ENCODE measurements around the gene LRRC18. TPM values are rescaled to one million over a fixed set of nuclear protein-coding genes. Genes with fewer than 3 reads are reported as not detected.

The LRRC18 gene
- total RNA-seq, 1 experiment from 2014 or later: not detected

DNA sequence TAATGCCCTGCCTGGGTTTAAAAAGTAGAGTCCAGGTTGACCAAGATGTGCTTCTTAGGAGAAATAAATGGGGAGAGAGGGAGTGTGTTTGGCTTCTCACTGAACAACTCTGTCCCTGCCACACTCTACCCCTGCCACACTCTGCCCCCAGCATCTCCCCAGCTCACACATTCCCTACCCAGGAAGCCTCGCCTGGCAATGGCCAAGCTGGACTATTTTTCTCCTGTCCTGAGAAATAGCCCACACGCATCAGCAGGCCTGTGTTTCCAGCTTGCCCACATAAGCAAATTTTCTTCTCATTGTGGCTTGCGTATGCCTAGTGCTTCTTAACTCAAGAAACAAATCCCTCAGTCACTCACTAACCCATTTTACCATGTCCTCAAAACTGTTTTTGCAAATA lies 1.8 kb downstream of the LRRC18 start:
- Mint-ChIP-seq H3K36me3 (ENCODE audit: insufficient read depth, unreplicated experiment) (no peaks in the 10 kb centered on the region), H3K9me3 (ENCODE audit: low read depth, unreplicated experiment) (no peaks in the 10 kb centered on the region), H3K27ac (ENCODE audit: unreplicated experiment) (no peak overlapping the region), H3K27me3 (ENCODE audit: unreplicated experiment) (peaks cover 69% of the 10 kb centered on the region), H3K4me1 (ENCODE audit: low read depth, unreplicated experiment) (no peaks in the 10 kb centered on the region), H3K4me3 (ENCODE audit: low read depth, unreplicated experiment) (no peak overlapping the region)
- DNase-seq: no peak
- TF ChIP-seq, protein P1, sequence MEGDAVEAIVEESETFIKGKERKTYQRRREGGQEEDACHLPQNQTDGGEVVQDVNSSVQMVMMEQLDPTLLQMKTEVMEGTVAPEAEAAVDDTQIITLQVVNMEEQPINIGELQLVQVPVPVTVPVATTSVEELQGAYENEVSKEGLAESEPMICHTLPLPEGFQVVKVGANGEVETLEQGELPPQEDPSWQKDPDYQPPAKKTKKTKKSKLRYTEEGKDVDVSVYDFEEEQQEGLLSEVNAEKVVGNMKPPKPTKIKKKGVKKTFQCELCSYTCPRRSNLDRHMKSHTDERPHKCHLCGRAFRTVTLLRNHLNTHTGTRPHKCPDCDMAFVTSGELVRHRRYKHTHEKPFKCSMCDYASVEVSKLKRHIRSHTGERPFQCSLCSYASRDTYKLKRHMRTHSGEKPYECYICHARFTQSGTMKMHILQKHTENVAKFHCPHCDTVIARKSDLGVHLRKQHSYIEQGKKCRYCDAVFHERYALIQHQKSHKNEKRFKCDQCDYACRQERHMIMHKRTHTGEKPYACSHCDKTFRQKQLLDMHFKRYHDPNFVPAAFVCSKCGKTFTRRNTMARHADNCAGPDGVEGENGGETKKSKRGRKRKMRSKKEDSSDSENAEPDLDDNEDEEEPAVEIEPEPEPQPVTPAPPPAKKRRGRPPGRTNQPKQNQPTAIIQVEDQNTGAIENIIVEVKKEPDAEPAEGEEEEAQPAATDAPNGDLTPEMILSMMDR (IDR thresholded peaks at IDR 0.05; ENCODE audit: unreplicated experiment): no peak
- CTCF ChIA-PET: no interaction called here
- BruUV-seq (replicated peaks): no TSS peak
- intact Hi-C loops (cut with micrococcal nuclease; ENCODE audit: unreplicated experiment): no loop called here

DNA sequence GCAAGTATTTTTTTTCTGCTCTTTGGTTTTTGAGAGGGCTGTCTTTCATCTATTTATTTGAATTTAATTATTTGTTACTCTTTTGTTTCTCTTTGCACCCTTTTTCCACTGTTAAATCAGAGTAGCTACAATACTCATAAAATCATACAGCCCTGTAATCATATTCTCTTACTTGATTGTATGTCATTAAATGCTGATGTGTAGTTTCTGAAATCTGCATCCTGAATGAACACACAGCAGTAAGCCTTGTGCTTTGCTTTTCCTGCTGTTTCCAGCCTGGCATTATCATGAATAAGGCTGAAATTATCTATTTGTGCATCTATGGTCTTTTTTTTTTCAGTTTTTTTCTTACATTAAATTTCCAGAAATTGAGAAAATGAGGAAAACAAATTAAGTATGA lies 4.1 kb downstream of the LRRC18 start:
- H3K27me3 Mint-ChIP-seq (ENCODE audit: unreplicated experiment): peaks cover 77% of the 10 kb centered on the region
- no peak overlapping the region for H3K27ac Mint-ChIP-seq (ENCODE audit: unreplicated experiment)
- CTCF ChIA-PET: interaction anchor here (0.7 kb wide), 1 partner anchor 347 kb away, joined by 3 read pairs; no protein-coding TSS in a partner anchor
- no TSS peak for BruUV-seq (replicated peaks)
- no peak overlapping the region for H3K4me3 Mint-ChIP-seq (ENCODE audit: low read depth, unreplicated experiment)
- no peaks in the 10 kb centered on the region for H3K36me3 Mint-ChIP-seq (ENCODE audit: insufficient read depth, unreplicated experiment)
- no peaks in the 10 kb centered on the region for H3K9me3 Mint-ChIP-seq (ENCODE audit: low read depth, unreplicated experiment)
- no peak for DNase-seq
- H3K4me1 Mint-ChIP-seq (ENCODE audit: low read depth, unreplicated experiment): no peaks in the 10 kb centered on the region
- TF ChIP-seq, protein P1 (IDR thresholded peaks at IDR 0.05; ENCODE audit: unreplicated experiment): no peak
- intact Hi-C loops (cut with micrococcal nuclease; ENCODE audit: unreplicated experiment): no loop called here

DNA sequence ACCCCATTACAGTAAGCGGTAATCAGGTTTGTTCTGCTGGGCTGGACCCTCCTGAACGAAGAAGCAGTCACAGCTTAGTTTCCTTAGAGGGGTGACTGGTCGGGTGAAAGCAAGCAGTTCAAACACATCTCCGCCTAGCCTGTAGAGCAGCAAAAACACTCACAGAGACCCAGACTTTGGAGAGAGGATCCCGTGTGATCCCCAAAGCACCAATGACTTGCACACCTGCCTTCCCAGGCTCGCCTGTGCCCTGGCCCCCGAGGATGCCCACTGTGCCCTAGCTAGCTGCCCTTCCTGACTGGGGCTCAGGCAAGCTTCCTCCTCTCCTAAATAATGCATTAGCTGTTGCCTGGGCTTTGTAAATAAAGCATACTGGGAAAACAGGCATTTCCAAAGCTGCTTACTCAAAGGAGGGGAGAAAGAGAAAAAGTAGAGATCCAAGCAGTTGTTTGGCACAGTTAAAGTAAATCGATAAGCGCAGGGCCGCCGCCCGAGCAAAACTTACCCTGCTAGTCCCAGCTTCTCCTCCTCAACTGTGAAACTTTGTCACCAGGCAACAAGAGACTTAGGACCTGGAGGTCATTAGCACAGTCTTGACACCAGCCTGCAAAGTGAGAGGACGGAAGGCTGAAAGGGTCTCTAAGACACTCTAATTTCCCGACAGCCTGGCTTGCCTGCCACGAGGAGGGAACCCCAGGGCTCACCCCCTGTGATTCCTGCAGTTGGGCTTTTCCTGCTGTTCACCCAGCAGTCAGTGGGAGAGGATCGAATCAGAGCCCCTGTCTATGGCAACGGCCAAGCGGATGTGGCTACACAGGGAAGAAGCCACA lies 4.8 kb downstream of the LRRC18 start:
- Mint-ChIP-seq H3K27me3 (ENCODE audit: unreplicated experiment) (peaks cover 77% of the 10 kb centered on the region), H3K4me1 (ENCODE audit: low read depth, unreplicated experiment) (no peaks in the 10 kb centered on the region), H3K4me3 (ENCODE audit: low read depth, unreplicated experiment) (no peak overlapping the region), H3K36me3 (ENCODE audit: insufficient read depth, unreplicated experiment) (no peaks in the 10 kb centered on the region), H3K27ac (ENCODE audit: unreplicated experiment) (no peak overlapping the region), H3K9me3 (ENCODE audit: low read depth, unreplicated experiment) (no peaks in the 10 kb centered on the region)
- DNase-seq: no peak
- CTCF ChIA-PET: no interaction called here
- intact Hi-C loops (cut with micrococcal nuclease; ENCODE audit: unreplicated experiment): no loop called here
- TF ChIP-seq, protein P1 (IDR thresholded peaks at IDR 0.05; ENCODE audit: unreplicated experiment): no peak
- no TSS peak for BruUV-seq (replicated peaks)

DNA sequence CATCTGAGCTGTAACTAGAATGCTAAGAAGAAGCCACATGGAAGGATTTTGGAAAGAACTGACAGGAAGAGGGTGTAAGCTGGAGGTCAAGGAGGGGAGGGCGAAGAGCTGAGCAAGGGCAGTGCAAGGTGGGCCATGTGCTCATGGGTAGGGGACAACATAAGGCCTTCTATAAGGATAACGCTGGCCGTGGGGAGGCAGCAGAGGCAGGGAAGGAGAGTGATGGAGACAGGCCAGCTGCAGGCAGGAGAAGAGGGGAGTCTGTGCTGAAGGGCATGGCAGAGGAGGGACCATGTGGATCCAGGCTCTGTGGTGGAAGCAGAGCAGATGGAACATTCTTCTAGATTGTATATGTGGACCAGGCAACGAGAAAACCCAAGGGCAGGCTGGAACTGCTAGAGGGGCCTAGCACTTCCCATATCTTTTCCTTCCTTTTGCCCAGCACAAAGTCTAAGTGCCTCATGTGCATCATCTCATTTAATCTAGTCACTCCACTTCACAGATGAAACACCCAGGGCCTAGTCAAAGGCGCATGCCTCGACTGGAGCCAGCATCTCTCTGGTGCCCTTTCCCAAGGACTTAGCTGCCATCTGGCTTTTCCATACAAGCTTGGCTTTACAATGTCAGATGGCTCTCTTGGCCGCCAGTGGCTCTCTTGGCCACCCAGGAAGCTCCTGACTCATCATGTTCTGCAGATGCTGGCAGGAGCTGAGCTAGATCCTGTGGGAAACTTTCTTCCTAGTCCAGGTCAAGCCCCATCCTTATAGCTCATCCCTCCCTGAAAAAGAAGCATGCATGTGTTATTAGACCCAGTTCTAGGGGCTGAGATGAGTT lies 6.6 kb downstream of the LRRC18 start:
- no peaks in the 10 kb centered on the region for H3K36me3 Mint-ChIP-seq (ENCODE audit: insufficient read depth, unreplicated experiment)
- CTCF ChIA-PET: interaction anchor here (0.7 kb wide), 1 partner anchor 224 kb away, joined by 5 read pairs; no protein-coding TSS in a partner anchor
- H3K9me3 Mint-ChIP-seq (ENCODE audit: low read depth, unreplicated experiment): no peaks in the 10 kb centered on the region
- no peak overlapping the region for H3K4me3 Mint-ChIP-seq (ENCODE audit: low read depth, unreplicated experiment)
- H3K27ac Mint-ChIP-seq (ENCODE audit: unreplicated experiment): no peak overlapping the region
- no peaks in the 10 kb centered on the region for H3K4me1 Mint-ChIP-seq (ENCODE audit: low read depth, unreplicated experiment)
- peaks cover 77% of the 10 kb centered on the region for H3K27me3 Mint-ChIP-seq (ENCODE audit: unreplicated experiment)
- DNase-seq: no peak
- TF ChIP-seq, protein P1 (IDR thresholded peaks at IDR 0.05; ENCODE audit: unreplicated experiment): no peak
- no TSS peak for BruUV-seq (replicated peaks)
- intact Hi-C loops (cut with micrococcal nuclease; ENCODE audit: unreplicated experiment): no loop called here
